Tibial nerve (tissue), 4 donors: ENCODE measurements around the gene SDK1.

Experiments used
- EP300 ChIP-seq, 2 donors: sonication (generic); formaldehyde crosslinking; IDR thresholded peaks; one replicate each; pipeline ENCODE4 v1.6.1; 2017; ENCODE audit warnings: antibody characterized with exemption in 2 of 2, mild to moderate bottlenecking in 1 of 2
- POLR2A ChIP-seq, 2 donors: fragments of 450-650 bp; IDR thresholded peaks; one replicate each; pipeline ENCODE4 v1.6.1; 2017; ENCODE audit warnings: antibody characterized with exemption in 2 of 2, mild to moderate bottlenecking in 2 of 2, moderate library complexity in 2 of 2
- TF ChIP-seq, protein P1 (sequence below), 5 experiments: fragments of 200-600 bp in 3 of 5; fragments of 450-650 bp in 2 of 5; sonication (generic) in 3 of 5; IDR thresholded peaks; one replicate each; pipeline ENCODE4 v1.5.1; 2016 to 2019; ENCODE audit warnings: antibody characterized with exemption in 5 of 5, mild to moderate bottlenecking in 3 of 5, moderate library complexity in 2 of 5

DNA sequence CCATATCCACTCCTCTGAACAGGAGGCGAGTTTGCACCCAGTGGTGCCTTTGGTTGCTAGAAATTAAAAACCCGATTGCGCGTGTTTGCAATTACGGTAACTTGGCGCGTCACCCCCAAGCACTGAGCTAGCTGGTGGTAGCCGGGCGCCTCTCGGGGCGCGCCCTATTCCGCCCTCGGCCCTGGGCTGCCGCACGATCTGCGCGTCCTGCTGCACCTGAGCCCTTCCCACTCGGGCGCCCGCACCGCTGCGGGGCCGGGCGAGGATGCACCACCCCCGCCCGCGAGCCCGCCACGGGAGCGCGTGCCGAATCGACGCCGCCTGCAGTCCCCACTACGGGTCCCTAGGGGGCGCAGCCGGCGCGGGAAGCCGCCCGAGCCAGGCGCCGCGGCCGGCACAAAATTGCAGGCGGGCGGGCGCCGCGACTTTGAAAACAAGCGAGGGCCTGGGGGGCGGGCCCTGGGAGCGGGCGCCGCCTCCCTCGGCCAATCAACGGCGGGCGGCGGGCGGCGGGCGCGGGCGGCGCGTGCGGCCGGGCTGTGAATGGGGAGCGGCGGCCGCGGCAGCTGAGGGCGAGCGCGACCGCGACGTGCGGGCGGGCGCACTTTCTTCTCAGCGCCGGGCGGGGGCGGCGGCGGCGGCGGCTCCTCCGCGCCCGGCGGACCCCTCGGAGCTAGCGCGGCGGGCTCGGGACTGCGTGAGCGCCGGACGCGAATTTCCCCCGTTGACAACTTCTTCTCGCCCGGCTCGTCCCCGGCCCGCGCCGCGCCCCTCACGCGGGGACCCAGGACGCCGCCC, at the start of gene SDK1:
- TF ChIP-seq, protein P1, sequence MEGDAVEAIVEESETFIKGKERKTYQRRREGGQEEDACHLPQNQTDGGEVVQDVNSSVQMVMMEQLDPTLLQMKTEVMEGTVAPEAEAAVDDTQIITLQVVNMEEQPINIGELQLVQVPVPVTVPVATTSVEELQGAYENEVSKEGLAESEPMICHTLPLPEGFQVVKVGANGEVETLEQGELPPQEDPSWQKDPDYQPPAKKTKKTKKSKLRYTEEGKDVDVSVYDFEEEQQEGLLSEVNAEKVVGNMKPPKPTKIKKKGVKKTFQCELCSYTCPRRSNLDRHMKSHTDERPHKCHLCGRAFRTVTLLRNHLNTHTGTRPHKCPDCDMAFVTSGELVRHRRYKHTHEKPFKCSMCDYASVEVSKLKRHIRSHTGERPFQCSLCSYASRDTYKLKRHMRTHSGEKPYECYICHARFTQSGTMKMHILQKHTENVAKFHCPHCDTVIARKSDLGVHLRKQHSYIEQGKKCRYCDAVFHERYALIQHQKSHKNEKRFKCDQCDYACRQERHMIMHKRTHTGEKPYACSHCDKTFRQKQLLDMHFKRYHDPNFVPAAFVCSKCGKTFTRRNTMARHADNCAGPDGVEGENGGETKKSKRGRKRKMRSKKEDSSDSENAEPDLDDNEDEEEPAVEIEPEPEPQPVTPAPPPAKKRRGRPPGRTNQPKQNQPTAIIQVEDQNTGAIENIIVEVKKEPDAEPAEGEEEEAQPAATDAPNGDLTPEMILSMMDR (IDR thresholded peaks at IDR 0.05) = peak; percentile 89 to 99 (median 98)
- TF ChIP-seq POLR2A (IDR thresholded peaks at IDR 0.05) (peak in 1 of 2 donors; percentile 70), EP300 (IDR thresholded peaks at IDR 0.05) (peak in 1 of 2 donors; percentile 24)
